Stimulated activated CD4-positive, alpha-beta T cell treated with anti-CD3 and anti-CD28 coated beads, Interleukin-2, amount 100 ng/mL, for 4 hours (primary cell): ENCODE measurements around the gene SLC39A10.
"Not testable (repeated sequence)": the region's sequence is repeated elsewhere in the genome, so short reads cannot be mapped to it uniquely, and the experiment has no call there.

Experiments
- DNase-seq: peaks from one replicate; pipeline ENCODE4 v3.0.0-alpha.2; 2020; ENCODE audit warnings: low read depth

SLC39A10 gene

DNA sequence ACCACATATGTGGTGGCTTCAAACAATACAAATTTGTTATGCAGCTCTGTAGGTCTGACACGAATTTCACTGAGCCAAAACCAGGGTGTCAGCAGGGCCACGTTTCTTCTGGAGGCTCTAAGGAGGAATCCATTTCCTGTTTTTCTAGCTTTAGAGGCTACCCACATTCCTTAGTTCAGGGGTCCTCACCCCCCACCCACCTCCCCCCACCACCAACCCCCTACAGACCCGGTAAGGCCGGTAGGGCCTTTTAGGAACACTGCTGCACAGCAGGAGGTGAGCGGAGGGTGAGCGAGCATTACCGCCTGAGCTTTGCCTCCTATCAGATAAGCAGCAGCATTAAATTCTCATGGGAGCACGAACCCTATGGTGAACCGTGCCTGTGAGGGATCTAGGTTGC is 10.6 kb upstream of the SLC39A10 start:
- no peak for DNase-seq

DNA sequence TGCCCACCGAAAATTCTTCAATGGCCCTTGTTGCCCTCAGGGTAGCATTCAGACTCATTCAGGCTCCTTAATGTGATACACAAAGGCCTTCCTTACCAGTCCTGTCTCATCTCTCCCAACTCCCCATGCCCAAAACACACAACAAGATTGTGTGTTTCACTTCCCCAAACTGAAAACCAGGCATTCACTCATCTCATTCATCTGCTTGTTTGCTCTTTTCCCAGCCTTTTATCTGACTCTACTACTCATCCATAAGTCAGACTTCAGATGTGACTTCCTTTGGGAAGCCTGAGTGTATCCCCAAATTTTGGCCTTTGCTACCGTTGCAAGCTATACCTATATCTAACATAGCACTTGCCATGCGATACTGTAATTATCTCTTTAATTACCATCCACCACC is 9.7 kb upstream of the SLC39A10 start:
- DNase-seq = no peak

DNA sequence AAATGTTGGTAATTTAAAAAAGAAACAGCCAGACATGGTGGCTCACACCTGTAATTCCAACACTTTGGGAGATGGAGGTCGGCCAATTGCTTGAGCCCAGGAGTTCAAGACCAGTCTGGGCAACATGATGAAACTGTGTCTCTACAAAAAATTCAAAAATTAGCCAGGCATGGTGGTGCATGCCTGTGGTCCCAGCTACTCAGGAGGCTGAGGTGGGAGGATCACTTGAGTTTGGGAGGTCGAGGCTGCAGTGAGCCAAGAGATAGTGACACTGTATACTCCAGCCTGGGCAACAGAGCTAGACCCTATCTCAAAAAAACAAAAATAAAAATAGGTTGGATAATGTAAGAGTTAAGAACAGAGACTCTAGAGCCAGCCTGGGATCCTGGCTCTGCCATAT is 8.7 kb upstream of the SLC39A10 start:
- not testable (repeated sequence) for DNase-seq

DNA sequence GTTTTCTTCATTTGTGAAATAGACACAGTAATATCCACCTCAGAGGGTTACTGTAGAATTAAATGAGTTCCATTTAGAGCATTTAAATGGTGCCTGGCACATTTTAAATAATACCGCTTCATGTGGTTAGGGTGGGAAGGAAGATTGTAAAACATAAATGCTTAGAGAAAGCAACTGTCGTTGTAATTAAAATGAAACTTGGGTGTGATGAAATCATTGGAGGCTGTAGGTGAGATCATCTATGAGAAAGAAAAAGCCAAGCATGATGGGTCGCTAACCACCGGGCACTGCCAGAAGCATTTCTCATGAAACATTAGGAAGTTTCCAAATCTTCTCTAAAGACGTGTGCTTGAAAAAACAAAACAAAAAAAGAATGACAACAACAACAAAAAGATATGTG is 8.2 kb upstream of the SLC39A10 start:
- DNase-seq = no peak

DNA sequence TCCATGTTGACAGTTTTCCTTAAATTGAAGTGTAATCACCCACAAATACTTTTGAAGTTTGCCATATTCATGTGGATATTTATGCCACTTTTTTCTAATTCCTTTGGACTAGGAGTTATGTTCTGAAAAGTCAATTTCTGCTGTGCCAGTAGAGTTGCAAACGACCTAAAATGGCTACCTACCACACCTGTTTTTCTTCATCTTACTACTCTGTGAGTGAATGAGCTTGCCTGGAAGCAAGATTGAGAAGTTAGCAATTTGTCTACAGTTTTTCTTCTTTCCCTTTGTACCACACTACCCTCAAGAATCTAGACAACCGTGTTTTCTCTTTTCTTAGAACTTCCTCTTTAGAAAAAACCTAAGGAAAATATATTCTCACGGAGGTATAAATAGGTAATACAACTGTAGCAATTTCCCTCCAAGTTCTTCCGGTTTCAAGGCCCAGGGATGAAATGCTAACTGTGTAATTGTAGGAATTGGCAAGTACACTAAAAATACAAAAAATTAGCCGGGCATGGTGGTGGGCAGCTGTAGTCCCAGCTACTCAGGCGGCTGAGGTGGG is 7.3 kb upstream of the SLC39A10 start:
- DNase-seq = no peak

DNA sequence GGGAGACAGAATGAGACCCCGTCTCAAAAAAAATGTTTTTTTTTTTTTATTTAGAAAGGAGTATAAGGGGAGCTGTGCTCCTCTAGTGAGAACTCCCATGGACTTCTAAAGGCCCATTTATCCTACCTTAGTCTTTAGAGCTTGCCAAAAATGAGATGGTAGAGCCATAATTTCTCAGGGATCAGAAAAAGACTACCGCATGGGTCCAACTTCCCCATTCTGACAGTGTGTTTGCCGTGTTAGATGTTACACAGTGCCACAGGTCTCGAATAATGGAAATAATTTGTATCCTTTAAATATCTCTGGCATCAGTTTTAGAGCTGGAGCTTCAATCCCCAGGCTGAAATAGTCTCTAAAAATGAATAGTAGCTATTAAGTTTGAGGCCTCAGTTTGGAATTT is 6.0 kb upstream of the SLC39A10 start:
- DNase-seq = no peak

DNA sequence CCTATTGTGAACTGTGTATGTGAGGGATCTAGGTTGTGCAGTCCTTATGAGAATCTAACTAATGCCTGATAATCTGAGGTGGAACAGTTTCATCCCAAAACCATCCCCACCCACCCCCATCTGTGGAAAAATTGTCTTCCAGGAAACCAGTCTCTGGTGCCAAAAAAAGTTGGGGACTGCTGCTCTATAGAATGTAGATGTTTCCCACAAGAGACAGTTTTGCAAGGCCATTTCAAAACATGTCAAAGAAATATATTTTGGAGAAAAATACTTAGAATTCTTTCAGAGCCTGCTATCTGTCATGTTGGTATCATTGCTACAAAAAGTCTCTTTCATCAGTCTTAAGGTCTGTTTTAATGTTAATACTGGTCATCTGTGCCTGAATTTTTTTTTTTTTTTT is 4.1 kb upstream of the SLC39A10 start:
- no peak for DNase-seq

DNA sequence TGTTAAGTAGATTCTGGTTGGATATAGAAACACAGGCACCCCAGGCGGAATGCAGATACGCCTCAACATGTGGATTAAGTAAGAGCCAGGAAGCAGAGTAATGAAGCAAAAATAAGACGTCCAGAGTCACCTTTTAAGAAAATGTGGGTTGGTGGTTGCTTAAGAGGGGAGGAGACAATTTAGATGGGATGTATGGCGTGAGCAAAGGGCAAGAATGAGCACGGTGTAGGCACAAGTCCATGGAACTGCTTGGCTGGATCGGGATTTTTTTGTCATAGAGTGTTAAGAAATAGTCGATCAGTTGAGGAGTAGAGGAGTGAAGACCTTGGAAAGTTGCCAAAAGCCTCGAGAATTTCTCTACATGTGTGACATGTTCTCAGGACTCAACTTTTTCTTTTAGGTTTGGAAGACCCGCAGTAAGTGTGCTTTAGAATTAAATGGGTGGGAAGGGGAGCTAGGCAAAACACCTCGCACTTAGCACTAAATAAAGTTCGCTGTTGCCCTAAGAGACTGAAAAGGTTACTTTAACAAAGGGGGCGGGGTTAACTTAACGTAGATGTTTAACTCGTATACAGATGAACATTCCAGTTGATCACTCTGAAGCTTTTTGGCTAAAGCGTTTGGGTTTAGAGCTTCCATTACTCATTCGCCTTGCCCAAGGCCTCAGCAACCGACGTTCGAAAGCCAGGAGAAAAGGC is 716 bp upstream of the SLC39A10 start:
- no peak for DNase-seq

DNA sequence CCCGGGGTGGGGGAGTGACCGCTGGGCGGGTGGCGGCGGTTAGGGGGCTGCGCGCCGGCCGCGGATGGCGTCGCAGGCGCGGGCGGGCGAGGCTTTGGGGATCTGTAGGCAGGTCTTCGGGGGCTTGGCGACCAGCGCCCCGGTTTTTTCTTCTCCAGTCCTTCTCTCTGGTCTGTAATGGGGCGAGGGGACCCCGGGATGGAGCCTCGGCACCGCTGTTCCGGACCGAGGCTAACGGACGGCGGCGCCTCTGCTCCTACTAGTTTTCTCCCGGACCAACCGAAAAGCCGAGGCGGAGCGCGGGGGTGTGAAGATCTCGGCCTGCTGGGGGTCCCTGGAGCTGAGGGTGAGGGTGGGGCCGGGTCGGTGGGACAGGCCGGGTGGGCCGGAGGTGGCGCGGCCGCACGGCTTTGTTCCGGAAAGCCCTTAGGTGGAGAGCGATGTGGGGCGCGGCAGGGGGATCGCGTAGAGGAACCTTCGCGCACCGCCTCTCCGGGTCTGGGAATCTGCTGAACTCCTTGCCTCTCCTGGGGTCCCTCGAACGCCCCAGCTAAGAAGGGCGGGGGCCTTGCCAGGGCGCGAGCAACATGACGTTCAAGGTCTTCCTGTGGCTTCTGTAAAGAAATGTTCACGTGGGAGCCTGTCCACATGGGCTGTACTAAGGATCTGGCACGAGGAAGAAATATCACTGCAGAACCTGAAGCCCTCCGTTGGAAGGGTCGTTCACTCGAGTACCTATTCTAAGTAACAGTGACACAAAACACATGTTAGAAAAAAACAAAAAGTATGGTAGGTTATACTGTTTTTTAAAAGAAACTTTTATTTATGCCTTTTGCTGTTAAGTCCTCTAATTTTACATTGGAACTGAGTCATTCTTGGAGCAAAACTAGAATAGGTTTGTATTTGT is 861 bp downstream of the SLC39A10 start:
- DNase-seq = peak; percentile 47

DNA sequence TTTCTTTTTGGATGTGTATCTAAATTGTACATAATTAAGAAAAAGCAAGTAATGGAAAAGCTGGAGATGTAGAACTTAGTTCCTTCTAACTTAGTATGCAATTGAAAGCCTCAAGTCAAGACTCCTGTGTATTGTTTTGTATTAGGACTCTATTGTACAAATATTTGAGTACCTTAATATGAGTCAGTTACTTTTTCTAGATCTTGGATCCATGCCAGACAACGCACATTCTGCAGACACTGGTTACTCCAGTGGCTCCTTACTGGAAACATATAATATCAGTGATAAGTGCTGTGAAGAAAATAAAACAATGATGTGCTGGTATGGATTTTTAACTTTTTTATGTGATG is 1.5 kb downstream of the SLC39A10 start:
- DNase-seq = peak; percentile 22

DNA sequence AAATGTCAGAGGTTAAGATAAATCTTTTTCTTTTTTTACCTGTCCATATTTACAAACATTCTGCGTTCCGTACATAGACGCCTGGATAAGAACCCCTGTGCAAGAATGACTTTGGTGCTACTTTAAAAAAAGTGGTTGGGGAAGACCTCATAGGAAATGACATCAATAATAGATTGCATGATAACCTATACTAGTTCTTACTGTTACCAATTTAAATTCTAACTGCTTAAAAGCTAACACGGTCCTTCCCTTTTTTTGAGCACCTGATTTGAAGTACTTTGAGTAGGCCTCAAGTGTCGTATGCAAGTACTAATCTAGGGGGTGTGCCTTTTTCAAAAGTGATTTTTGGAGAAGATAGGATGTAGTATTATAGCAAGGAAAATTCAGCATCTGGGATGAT is 2.1 kb downstream of the SLC39A10 start:
- DNase-seq = no peak

DNA sequence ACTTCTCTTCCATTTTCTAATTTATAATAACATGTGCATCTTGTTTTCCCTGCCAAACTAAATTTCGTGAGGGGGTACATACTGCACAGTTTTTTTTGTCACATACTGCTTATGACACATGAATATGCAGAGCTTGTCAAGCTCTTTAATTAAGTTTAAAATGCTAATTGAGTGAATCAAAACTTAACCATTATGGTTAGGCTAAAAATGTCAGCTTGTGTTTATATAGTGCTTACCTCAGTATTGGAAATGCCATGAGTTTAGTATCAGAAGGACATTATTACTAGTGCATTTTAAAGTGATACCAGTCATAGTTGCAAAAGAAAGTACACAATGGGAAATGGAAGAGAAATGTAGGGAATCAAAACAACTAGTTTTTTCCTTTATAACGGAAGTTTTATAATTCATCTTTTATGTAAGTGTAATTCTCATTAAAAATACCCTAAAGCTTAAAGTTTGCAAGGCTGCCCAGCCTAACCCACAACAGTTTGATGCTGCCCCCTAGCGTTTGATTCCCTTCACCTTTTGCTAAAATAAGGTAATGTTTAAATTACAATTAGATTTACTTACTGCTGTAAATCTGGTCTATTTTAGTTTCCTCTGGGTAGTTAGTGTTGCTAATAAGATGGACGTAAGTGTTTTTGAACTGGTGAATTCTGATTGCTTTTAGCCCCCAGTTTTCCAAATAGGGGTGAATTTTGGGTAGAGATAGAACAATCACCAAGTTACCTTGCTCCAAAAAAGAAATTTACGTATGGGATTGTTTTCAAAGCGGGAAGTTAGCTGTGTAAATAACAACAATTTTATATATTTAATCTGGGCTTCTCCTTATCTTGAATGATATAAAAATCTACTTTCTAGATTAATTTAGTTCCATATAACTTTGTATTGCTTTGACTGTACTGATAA is 3.2 kb downstream of the SLC39A10 start:
- peak; percentile 79 for DNase-seq

DNA sequence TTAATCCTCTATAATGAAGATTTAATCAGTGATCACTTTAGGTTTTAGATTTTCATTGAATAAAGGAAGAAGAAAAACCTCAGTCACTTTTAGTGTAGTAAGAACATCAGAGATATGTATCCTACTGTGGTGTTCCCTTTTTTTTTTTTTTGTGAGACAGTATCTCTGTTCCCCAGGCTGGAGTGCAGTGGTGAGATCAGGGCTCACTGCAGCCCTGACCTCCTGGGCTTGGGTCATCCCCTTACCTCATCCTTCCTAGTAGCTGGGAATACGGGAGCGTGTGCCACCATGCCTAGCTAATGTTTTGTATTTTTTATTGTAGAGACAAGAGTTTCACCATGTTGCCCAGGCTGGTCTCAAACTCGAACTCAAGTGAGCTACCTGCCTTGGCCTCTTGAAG is 5.1 kb downstream of the SLC39A10 start:
- DNase-seq = no peak

DNA sequence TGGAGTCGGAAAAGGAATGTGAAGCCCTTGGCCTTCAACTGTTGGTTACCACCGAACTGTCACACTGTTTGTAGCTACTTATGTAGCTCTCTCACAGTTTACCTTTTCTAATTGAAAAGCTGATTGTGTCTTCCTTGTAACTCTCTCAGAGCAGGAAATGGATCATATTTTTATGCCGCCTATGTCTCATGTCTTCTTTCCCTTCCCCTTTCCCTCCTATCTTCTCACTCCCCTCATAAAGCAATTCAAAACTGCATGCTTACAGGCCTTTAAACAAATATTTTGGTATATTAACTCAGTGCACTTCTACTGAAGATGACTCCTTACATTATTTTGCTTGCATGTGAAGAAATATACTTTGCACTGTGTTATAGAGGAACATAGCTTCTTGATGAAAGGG is 6.0 kb downstream of the SLC39A10 start:
- no peak for DNase-seq

DNA sequence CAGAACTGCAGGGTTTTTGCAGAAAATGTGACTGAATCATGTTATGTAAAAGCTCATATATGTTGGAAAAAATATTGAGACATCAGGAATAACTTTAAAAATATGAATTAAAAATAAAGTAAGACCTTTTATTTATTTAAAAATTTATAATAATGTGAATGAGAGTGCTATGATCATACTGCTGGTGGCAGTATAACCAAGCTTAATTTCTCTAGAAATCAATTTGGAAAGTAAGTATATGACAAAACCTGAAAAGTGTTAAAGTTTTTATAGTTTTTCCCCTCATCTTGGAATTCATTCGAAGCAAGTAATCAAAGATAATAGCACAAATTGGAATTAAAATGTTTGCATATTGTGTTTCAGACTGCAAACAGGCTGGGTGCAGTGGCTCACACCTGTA is 7.5 kb downstream of the SLC39A10 start:
- DNase-seq = no peak

DNA sequence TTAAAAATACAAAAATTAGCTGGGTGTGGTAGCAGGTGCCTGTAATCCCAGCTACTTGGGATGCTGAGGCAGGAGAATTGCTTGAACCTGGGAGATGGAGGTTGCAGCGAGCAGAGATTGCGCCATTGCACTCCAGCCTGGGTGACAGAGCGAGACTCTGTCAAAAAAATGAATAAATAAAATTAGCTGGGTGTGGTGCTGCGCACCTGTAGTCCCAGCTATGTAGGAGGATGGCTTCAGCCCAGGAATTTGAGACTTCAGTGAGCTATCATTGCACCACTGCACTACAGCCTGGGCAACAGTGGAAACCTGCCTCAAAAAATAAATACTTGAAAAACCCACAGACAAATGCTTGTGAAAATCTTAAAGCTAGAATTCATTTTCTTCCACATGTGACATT is 8.1 kb downstream of the SLC39A10 start:
- DNase-seq = not testable (repeated sequence)

DNA sequence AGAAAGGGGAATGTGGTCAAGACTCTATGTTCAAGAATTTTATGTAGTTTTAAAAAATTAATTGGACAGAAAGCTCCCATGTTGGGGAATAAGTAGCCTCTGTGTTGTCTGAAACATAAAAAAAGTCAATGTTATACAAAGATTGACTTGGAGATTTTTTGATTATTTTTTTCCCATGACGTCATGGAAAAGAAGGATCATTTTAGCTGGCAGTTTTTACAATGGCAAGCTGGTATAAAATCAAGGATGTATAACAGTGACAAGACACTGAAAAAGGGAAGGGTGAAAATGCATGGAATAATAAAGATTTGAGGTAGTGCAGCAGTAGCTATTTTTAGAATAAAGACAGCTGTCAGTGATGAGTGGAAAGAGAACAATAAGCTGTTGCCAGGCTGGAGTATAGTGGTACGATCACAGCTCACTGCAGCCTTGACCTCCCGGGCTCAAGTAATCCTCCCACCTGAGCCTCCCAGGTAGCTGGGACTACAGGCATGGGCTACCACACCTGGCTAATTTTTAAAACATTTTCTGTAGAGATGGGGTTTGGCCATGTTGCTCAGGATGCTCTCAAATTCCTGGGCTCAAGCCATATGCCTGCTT is 9.2 kb downstream of the SLC39A10 start:
- no peak for DNase-seq

DNA sequence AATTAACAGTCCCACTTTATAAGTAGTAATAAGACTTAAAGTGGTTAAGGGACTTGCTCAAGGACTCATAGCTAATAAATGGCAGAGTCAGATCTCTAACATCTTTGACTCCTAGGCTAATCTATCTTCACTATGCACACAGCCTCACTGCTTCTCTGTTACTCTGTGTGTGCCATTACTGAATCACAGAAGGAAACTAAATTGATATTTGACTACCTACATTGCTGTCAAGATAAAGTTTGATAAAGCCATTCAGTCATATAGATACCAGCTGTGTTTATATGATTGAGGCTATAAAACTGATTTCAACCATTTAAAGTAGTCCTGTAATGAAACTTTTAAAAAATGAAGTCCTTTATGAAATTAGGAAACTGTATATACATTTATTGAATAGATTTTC is 10.9 kb downstream of the SLC39A10 start:
- DNase-seq = no peak

DNA sequence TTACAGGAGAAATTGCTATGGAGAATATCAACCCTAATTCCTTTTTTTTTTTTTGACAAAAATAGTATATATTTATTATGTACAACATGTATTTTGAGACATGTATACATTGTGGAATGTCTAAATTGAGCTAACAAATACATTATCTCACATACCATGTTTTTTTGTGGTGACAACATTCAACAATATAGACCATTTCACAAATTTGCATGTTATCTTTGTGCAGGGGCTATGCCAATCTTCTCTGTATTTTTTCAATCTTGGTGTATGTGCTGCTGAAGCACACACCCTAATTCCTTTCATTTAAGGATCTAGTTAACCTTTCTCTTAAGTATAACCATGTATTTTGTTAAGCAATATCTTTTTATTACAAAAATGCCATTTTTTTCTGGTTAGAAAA is 13.2 kb downstream of the SLC39A10 start:
- DNase-seq = no peak

DNA sequence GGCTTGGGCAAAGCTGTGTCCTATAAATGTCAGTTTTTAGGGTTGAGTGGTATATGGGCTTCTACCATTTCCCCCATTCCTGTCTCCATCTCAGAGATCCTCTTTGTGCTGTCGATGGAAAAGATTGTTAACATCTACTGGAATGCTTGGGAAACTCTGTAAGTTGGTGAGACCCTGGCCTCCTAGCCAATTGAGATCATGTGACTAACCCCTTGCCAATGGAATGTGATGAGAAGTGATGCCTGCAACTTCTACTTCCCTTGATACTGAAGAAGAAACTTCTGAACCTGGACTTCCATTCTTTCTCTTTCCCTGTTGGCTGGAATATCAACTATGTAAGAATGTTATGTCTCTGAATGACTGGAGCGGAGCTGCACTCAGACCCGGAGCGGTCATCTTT is 14.5 kb downstream of the SLC39A10 start:
- no peak for DNase-seq

DNA sequence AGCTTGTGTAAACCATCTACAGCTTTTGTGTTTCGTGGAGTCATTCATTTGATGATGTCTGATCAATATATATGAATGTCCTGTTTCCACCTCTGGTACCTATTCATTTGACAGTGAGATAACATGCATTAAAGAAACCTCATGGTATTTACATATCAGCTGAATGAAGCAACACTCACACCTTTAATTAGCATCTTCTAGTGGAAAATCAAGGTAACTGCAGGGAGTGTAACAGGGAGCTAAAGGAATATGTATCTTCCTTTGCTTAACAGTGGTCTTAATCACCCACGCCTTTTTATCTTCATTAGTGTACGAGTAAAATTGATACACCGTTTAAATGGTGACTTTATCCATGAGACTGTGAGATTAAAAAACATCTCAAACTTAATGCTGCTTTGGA is 15.6 kb downstream of the SLC39A10 start:
- DNase-seq = no peak
